C1 segment of cervical spinal cord (tissue), 14 donors: Measurements from ENCODE around the gene IFITM10.
"Not testable (repeated sequence)": the region's sequence is repeated elsewhere in the genome, so short reads cannot be mapped to it uniquely, and the experiment has no call there.

ENCODE experiments used
- DNase-seq, 14 donors: peaks; one replicate each; lab custom pipeline; 2025; lab: John Stamatoyannopoulos, UW

Gene IFITM10

DNA sequence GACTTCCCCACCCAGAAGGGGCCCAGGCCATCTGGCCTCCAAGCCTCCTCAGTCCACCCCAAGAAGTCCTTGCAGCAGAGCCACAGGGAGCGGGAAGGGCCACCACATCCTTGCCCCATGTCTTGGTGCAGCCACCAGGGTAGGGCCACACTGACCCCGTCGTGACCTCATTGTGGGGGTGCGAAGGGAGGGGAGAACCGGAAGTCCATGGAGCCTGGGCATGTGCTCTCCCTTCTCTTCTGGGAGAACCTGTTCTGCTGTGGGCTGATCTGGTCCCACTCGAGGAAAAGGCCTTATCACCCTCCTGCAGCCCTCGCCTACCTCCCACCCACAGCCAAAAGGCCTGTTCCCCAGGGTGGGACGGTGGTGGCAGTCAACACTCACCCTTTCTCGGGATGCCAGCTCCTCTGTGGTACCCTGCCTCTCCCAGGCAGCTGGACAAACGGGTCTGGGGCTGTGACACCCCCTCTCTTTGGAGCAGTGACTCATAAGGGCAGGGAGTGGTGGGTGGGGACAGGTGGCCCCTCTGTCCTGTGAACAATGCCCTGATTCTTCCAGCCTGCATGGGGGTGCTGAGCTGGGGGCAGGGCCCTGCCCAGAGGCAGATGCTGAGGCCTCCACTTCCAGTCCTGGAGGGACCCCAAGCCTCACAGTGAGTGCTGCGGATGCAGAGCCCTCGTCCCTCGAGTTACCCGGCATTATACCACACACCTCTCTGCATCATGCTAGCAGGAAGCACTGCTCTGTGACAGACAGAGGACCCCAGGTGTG is 27.9 kb upstream of the IFITM10 start:
- DNase-seq = no peak

DNA sequence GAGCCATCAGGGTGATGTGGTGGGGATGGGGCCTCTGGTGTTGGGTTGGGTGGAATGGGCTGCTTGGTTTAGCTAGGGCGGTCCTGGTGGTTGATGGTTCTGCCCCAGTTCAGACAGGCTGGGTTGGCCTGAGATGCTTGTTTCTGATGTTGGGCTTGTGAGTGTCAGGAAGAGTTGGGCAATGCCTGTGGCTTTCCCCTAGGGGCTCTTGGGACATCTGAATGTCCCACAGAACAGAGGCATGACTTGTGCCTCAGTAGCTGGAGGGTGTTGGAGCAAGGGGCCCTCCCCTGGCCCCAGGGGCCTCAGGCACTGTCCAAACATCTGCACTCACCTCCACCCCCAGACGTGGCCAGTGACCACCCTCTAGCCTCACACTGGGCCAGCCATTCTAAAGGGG is 27.3 kb upstream of the IFITM10 start:
- peak in 1 of 14 donors; percentile 38 for DNase-seq

DNA sequence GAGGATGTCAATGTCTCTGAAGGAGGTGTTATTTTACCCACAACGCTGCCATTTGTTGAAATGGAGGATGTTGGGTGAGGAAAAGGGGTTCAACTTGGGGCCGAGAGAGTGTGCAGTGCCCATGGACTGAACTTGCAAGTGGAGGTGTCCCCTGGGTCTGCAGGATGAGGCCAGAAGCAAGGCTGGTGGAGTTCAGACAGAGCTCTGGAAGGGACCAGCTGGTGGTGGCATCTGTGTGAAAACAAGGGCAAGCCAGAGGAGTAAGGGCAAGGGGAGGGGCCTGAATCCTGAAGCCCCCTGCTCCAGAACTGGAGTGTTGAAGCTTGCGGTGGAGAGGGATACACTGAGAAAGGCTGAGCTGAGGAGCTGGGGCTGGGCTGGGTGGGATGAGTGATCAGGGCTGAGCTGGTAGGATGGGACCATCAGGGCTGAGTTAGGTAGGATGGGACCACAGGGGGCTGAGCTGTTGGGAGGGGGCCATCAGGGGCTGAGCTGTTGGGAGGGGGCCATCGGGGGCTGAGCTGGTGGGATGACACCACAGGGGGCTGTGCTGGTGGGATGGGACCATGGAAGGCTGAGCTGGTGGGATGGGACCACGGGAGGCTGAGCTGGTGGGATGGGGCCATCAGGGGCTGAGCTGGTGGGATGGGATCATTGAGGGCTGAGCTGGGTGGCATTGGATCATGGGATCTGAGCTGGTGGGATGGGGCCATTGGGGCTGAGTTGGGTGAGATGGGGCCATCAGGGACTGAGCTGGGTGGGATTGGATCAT is 26.7 kb upstream of the IFITM10 start:
- no peak for DNase-seq

DNA sequence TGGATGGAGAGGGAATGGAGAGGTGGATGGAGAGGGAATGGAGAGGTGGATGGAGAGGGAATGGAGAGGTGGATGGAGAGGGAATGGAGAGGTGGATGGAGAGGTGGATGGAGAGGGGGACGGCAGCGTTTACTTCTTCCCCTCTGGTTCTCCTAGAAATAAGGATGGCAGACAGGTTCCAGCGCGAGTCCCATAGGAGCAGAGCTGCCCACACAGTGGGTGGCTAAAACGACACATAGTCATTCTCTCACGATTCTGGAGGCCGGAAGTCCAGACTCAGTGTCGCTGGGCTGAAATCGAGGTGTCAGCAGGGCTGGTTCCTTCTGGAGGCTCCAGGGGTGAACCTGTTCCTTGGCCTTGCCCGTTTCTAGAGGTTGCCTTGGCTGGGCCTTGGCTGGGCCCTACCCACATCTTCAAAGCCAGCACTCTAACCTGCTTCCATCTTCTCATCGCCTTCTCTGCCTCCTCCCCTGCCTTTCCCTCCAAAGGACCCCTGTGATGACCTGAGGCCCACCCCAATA is 26.0 kb upstream of the IFITM10 start:
- DNase-seq = no peak

DNA sequence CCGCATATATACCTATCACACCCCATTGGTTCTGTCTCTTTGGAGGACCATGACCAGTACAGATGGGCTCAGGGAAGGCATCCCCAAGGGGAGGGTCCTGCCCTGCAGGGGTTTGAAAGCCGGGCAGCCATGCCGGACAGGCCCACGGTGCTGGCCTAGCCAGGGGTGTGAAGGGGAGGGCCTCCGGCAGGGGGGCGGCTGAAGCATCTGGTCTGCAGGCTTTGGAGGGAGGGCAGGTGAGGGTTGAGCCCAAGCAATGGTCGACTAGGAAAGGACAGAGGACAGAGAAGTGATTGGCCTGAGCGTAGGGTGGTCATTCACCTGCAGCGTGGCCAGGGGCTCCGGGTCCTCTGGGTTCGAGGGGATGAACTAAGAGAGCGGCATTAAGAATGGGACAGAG is 24.5 kb upstream of the IFITM10 start:
- no peak for DNase-seq

DNA sequence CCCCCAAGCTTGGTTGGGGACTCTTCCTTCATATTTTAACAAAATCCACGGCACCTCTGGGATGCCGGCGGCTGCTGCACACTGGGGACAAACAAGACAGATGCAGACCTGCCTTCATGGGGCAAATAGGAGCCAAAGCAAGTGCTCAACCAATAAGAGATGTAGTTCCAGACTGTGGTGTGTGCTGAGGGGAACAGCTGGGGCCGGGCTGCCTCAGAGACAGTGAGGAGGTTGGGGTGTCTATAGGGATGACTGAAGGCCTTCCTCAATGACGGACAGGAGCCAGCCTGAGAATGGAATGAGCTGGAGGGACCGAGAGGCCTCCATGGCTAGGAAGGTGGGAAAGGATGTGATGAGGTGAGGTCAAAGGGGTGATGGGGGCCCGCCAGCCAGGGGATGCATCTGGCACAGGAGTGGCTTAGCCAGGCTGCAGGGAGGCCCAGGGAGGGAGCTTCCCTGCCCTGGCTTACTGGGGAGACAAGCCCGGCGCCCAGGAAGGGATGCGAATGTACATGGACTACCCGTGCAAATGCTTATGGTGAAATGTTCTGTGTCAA is 23.7 kb upstream of the IFITM10 start:
- no peak for DNase-seq

DNA sequence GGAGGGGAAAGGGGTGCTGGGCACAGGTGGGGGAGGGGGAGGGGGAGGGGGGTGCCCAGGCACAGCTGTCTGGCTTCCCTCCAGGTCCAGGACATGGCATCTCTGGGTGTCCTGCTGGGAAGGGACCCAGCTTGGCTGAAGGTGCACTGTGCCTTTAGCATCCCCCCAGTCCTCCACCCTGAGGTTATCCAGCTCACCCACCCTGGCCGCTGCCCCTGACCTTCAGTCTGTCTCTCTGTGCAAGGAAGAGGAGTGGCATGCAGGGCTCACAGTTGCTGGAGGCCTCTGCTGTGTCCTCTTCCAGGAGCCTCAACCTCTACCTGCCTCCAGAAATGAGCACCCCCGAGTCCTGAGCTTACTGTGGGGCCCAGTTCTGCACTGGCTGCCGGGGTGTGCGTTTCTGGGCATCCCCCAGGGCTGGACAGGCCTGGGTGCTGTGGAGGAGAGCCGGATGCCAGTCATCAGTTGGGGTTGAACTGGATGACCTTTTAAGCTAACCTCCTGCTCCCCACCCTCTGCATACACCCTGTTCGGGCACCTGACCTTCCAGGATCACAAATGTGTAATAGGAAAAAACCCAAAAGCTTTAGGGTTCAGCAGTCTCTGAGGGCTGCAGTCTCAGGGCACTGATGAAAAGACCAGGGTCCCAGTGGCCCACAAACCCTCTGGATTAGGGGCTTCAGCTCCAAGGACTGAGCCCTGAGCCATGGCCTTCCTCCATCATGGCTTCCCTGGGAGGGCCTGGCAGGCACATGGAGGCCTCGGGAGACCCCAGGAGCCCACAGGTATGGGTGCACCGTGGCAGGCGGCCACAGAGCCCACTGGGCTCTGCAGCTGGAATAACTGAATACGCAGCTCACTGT is 23.0 kb upstream of the IFITM10 start:
- no peak for DNase-seq

DNA sequence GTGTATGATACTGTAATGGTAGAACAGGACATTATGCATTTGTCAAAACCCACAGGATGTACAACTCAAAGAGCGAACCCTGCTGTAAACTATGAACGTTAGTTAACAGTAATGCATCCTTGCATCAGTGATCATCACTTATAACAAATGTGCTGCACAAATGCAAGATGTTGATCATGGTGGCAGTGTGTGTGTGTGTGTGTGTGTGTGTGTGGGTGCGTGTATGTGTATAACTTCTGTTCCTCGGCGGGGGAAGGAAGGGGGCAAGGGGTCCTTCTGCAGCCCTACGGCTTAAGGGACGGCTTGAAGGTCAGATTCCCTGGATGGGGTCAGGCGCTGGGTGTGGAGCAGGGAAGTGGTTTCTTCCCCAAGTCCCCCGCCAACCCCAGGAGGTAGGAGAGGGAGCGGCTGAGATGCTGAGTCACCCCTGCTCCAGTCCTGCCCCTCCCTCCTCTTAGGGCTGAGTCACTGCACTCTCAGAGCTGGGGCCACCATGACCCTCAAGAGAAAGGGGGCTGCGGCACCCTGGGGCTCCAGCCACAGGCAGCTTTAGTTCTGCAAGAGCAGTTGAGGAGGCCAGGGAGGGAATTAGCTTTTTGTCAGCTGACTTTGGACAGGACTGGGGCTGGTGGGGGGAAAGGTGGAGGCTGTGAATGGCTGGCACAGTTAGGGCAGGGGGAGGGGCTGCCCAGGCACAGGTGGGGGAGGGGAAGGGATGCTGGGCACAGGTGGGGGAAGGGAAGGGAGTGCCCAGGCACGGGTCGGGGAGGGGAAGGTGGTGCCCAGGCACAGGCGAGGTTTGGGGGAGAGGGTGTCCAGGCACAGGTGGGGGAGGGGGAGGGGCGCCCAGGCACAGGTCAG is 22.1 kb upstream of the IFITM10 start:
- peak in 1 of 14 donors; percentile 65 for DNase-seq

DNA sequence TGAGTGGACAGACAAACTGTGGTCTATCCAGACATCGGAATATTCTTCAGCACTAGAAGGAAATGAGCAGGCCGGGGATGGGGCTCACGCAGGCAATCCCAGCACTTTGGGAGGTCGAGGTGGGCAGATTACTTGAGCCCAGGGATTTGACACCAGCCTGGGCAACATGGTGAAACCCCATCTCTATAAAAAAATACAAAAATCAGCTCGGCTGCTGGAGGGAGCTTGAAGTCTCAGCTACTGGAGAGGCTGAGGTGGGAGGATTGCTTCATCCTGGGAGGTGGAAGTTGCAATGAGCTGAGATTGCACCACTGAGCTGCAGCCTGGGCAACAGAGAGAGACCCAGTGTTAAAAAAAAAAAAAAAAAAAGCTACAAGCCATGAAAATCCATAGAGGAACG is 21.3 kb upstream of the IFITM10 start:
- DNase-seq = no peak

DNA sequence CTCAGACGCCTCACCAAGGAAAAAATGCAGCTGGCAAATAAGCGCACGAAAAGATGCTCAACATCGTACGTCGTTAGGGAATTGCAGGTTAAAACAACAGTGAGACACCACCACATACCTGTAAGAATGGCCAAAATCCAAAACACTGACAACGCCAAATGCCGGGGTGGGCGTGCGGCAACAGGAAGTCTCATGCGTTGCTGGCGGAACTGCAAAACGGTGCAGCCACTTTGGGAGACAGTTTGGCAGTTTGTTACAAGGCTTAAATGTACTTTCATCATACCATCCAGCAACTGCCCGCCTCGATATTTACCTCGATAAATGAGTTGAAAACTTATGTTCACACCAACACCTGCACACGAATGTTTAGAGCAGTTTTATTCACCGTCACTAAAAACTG is 20.9 kb upstream of the IFITM10 start:
- no peak for DNase-seq

DNA sequence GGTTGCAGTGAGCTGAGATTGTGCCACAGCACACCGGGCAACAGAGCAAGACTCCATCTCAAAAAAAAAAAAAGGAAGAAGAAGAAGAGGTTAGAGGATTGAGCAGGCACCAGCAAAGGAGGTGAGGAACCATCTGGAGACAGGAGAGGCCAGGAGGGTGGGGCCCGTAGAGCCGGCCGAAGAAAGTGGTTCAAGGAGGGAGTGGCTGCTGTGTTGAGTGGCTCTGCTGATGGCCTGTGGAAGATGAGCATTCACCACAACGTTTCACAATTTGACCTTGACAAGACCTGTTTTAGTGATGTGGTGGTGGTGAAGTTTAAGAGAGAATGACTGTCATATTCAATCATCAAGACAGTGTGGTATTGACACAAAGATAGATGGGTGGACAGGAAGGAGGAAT is 20.1 kb upstream of the IFITM10 start:
- DNase-seq = no peak

DNA sequence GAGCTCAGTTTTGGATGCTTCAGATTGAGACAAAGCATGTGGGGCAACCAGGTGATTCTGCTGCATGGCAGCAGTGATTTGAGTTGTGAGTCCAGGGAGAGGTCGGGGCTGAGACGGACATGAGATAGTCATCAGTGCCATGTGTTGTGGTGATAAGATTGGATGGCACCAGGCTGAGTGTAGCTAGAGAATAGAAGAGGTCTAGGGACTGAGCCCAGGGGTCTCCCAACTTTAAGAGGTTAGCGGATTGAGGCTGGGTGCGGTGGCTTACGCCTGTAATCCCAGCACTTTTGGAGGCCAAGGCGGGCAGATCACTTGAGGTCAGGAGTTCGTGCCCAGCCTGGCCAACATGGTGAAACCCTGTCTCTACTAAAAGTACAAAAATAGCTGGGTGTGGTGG is 19.7 kb upstream of the IFITM10 start:
- no peak for DNase-seq

DNA sequence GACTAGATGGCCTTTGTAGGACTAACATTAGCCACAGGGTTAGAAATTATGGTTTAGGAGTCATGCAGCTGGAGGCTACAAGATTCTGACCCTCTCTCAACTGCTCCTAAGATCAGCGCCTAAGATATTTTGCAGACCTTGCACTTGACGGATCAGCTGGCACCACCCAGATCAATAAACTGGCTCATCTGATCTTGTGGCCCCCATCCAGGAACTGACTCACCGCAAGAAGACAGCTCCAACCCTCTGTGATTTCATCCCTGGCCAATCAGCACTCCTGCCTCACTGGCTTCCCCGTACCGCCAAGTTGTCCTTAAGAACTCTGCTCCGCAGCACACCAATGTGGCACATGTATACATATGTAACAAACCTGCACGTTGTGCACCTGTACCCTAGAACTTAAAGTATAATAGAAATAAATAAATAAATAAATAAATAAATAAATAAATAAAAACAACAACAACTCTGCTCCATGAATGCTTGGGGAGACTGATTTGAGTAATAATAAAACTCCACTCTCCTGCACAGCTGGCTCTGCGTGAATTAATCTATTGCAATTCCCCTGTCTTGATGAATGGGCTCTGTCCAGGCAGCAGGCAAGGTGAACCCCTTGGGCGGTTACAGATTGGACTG is 19.0 kb upstream of the IFITM10 start:
- DNase-seq = not testable (repeated sequence)

DNA sequence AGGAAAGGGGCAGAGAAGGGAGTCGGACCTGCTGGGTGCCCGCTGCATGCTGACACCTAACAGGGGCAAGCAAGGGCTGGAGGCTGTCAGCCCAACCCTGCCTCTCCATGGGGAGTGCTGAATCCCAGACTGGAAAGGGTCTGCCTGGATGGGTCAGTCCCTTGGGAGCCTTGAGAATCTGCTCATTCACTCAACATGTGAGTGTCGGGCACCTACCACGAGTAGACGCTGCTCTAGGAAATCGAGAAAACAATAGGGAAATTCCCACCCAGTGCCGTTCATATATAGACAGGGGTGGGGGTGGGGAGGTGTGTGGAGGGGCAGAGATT is 17.7 kb upstream of the IFITM10 start:
- DNase-seq = no peak

DNA sequence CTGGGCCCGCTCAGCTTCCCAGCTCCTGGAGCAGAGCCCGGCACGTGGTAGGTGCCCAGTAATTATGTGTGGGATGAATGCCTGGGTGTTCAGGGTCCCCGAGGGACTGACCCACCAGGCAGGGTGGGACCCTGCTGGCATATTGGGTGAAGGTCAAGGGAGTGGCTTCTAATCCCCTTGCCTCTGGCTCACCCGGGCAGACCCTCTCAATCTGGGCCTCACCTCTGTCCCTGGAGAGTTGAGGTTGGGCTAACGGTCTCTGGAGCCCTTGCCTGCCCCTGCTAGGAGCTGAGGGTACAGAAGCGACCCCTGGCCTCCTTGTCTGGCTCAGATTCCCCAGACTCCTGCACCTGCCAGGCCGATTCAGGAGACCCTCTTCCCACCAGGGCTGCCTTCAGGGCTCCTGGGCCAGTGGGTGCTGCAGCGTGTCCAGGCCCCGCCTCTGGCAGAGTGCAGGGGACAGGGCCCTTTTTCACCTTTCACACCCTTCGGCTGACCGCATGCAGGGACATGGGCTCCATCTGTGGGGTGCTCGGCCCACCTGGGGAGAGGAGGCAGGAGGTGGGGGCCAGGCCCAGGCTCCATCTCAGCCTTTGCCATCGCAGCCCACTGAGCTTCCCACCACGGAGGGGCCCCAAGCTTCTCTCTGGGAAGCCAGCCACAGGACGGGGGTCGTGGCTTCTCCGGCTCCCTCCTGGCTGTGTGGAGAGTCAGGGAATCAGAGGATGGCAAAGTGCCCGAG is 17.2 kb upstream of the IFITM10 start:
- DNase-seq = no peak

DNA sequence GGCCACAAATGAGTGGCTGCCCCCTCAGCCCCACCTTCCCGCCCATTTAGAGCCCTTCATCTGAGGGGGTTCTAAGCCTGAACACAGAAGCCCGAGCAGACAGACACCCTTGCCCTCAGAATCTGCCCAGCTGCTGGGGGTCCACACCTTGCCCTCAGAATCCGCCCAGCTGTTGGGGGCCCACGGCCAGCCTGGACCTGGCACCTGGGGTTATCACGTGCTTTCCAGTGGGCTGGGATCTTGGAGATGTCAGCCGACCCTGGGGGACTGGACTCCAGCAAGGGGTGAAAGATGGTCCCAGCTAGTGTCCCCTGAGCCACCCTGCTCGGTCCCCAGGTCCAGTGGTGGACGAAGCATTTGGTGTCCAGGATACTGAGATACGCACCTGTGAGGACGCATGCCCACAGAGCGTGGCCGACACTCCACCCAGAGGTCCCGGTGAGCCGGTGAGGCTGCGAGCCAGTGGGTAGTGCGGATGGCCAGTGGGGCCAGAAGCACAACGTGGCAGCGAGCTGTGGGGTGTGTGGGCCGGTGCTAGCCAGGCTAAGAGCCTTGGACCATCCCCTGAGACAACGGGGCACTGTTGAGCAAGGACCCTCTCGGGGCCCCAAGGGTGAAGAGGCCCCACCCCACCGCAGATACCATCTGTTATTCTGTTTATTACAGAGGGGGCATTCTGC is 16.5 kb upstream of the IFITM10 start:
- no peak for DNase-seq

DNA sequence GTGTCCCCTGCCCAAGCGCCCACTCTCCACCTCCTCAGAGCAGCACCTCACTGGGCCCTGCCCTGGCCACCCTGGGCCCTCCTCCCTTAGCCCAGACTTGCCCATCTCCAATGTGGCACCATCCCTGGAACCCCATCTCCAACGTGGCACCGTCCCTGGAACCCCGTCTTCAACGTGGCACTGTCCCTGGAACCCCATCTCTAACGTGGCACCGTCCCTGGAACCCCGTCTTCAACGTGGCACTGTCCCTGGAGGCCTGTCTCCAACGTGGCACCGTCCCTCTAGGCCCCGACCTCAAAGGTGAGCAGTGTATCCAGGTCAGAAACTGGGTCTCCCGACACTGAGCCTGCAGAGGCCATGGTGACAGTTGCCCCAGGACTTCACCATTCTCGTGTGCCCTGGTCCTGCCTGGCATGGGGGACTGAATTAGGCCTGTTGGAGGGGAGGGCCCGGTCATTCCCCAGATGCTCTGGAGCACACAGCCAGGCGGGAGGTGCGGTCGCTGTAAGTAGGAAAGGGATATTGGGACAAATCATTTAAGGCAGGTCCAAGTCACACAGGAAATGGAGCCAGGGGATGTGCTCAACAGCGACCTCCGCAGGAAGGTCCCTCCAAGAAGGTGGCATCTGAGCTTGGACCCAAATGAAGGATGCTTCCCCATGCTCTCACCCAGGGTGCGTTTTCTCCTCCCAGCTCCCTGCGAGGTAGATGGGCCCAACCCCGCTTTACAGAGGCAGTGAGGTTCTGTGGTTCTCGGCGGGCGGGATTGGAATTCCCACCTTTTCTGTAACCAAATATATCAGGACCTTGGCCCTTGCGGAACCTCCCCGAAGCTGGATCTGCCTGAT is 15.7 kb upstream of the IFITM10 start:
- no peak for DNase-seq
